HepG2 (cell line): ENCODE data around the gene DDX28. TPM values are rescaled to one million over a fixed set of nuclear protein-coding genes. Genes with fewer than 3 reads are reported as not detected.

ENCODE experiments used
- ATF5 ChIP-seq: sonication (generic); formaldehyde crosslinking; IDR thresholded peaks from 2 replicates; pipeline ENCODE4 v1.4.0; 2020; ENCODE audit warnings: mild to moderate bottlenecking, low read depth, missing genetic modification reagents
- FOXC1 ChIP-seq: sonication (generic); formaldehyde crosslinking; IDR thresholded peaks from 2 replicates; pipeline ENCODE4 v1.8.0; 2022; ENCODE audit warnings: mild to moderate bottlenecking, missing genetic modification reagents, borderline replicate concordance
- HMG20B ChIP-seq: conservative IDR thresholded peaks from 2 replicates; pipeline ENCODE4 v1.6.1; 2016; ENCODE audit warnings: missing genetic modification reagents, missing compliant biosample characterization
- HOXD1 ChIP-seq: sonication (generic); formaldehyde crosslinking; IDR thresholded peaks from 2 replicates; pipeline ENCODE4 v1.5.0; 2020; ENCODE audit warnings: missing genetic modification reagents
- MIER3 ChIP-seq: IDR thresholded peaks from 2 replicates; pipeline ENCODE4 v1.6.1; 2016; ENCODE audit warnings: missing compliant biosample characterization, borderline replicate concordance
- MYNN ChIP-seq: sonication (generic); formaldehyde crosslinking; IDR thresholded peaks from 2 replicates; pipeline ENCODE4 v1.4.0; 2020; ENCODE audit warnings: mild to moderate bottlenecking, low read depth, missing genetic modification reagents
- PLRG1 ChIP-seq: fragments of 450-650 bp; conservative IDR thresholded peaks from 2 replicates; pipeline ENCODE4 v1.6.1; 2016
- SP1 ChIP-seq, 2 experiments: fragments of 450-650 bp in 1 of 2; sonication (generic) in 1 of 2; formaldehyde crosslinking in 1 of 2; IDR thresholded peaks; 2 replicates each; pipeline versions ENCODE4 v1.4.0 to v1.6.1; 2016 to 2020; ENCODE audit warnings: missing genetic modification reagents in 1 of 2
- SP140L ChIP-seq: sonication (generic); formaldehyde crosslinking; IDR thresholded peaks from 2 replicates; pipeline ENCODE4 v1.4.0; 2020; ENCODE audit warnings: missing genetic modification reagents, borderline replicate concordance
- STAG1 ChIP-seq: sonication (generic); formaldehyde crosslinking; IDR thresholded peaks from 2 replicates; pipeline ENCODE4 v1.4.0; 2020; ENCODE audit warnings: missing genetic modification reagents
- THYN1 ChIP-seq: sonication (generic); formaldehyde crosslinking; IDR thresholded peaks from 2 replicates; pipeline ENCODE4 v1.8.1; 2023; ENCODE audit warnings: low read depth, mild to moderate bottlenecking, moderate library complexity, missing genetic modification reagents, borderline replicate concordance
- YY1 ChIP-seq: IDR thresholded peaks from 2 replicates; pipeline ENCODE4 v1.6.1; 2011; ENCODE audit warnings: low read length, low read depth, moderate library complexity, mild to moderate bottlenecking; ENCODE audit not compliant: insufficient read depth, insufficient replicate concordance
- ZBTB7B ChIP-seq: sonication (generic); formaldehyde crosslinking; IDR thresholded peaks from 2 replicates; pipeline ENCODE4 v1.4.0; 2020; ENCODE audit warnings: missing genetic modification reagents
- ZEB1 ChIP-seq: IDR thresholded peaks from 2 replicates; pipeline ENCODE4 v1.6.1; 2012; ENCODE audit warnings: mild to moderate bottlenecking, low read depth, inconsistent platforms; ENCODE audit not compliant: insufficient replicate concordance
- ZKSCAN8 ChIP-seq: IDR thresholded peaks from 2 replicates; pipeline ENCODE4 v1.6.1; 2016; ENCODE audit warnings: borderline replicate concordance, missing genetic modification reagents, missing compliant biosample characterization
- ZMAT3 ChIP-seq: sonication (generic); formaldehyde crosslinking; conservative IDR thresholded peaks from 2 replicates; pipeline ENCODE4 v1.7.0; 2021; ENCODE audit warnings: missing genetic modification reagents
- ZMYM3 ChIP-seq: sonication (generic); formaldehyde crosslinking; IDR thresholded peaks from 2 replicates; pipeline ENCODE4 v1.5.1; 2020; ENCODE audit warnings: mild to moderate bottlenecking, missing genetic modification reagents
- ZNF10 ChIP-seq: sonication (generic); formaldehyde crosslinking; IDR thresholded peaks from 2 replicates; pipeline ENCODE4 v1.4.0; 2020; ENCODE audit warnings: mild to moderate bottlenecking, low read depth, missing genetic modification reagents, borderline replicate concordance
- ZNF230 ChIP-seq: sonication (generic); formaldehyde crosslinking; IDR thresholded peaks from 2 replicates; pipeline ENCODE4 v1.4.0; 2020; ENCODE audit warnings: mild to moderate bottlenecking, missing genetic modification reagents
- ZNF331 ChIP-seq: sonication (generic); formaldehyde crosslinking; IDR thresholded peaks from 2 replicates; pipeline ENCODE4 v1.4.0; 2020; ENCODE audit warnings: missing genetic modification reagents
- ZNF776 ChIP-seq: sonication (generic); formaldehyde crosslinking; IDR thresholded peaks from 2 replicates; pipeline ENCODE4 v1.4.0; 2020; ENCODE audit warnings: mild to moderate bottlenecking, missing genetic modification reagents
- ZNF841 ChIP-seq: sonication (generic); formaldehyde crosslinking; IDR thresholded peaks from 2 replicates; pipeline ENCODE4 v1.8.1; 2023; ENCODE audit warnings: missing genetic modification reagents, borderline replicate concordance
- polyA plus RNA-seq, 8 experiments: library from polyadenylated mRNA; depleted of rRNA in 3 of 8; stranded (reverse) in 7 of 8; unstranded in 1 of 8; fragments of >200 nt; fragmentation: Illumina TruSeq in 4 of 8; extraction: Trizol in 4 of 8; gene quantifications; 2 replicates each; pipeline versions ENCODE4 v1.2.1 to v1.2.3, GENCODE V29; 2011 to 2016; ENCODE audit warnings: low read depth in 4 of 8, missing spikeins in 1 of 8, mixed read lengths in 1 of 8; ENCODE audit not compliant: insufficient read depth in 1 of 8
- total RNA-seq, 5 experiments: library from RNA; depleted of rRNA; stranded (reverse); fragments of >200 nt; fragmentation: Illumina TruSeq; extraction: Trizol; gene quantifications; 2 replicates each; pipeline ENCODE4 v1.2.3, GENCODE V29; 2016; ENCODE audit warnings: low read depth in 1 of 5
- TF ChIP-seq, protein P1 (sequence below): sonication (generic); formaldehyde crosslinking; IDR thresholded peaks from 2 replicates; pipeline ENCODE4 v1.8.0; 2022; ENCODE audit warnings: mild to moderate bottlenecking, missing genetic modification reagents; ENCODE audit not compliant: insufficient replicate concordance
- TF ChIP-seq, protein P2 (sequence below): sonication (generic); formaldehyde crosslinking; IDR thresholded peaks from 2 replicates; pipeline ENCODE4 v1.4.0; 2020; ENCODE audit warnings: missing genetic modification reagents, borderline replicate concordance

DDX28 gene
- total and polyA plus RNA-seq, 2 of the 13 experiments (the other 11 are each of a cell fraction or from before 2014, with no cell fraction given): 14.1 to 16.4 TPM

- peak; percentile 69 for TF ChIP-seq YY1
- peak; percentile 54; the same call in 1 of the 2 replicates for TF ChIP-seq HMG20B (CRISPR knock-in tag)
- TF ChIP-seq MYNN (CRISPR knock-in tag): peak; percentile 84; the same call in 1 of the 2 replicates
- peak; percentile 24; the same call in 1 of the 2 replicates for TF ChIP-seq SP140L
- peak; percentile 92 for TF ChIP-seq ZBTB7B
- 0 out of 2 replicates have a peak, but pooled peaks have one; percentile 6 for TF ChIP-seq ZNF776
- no peak for TF ChIP-seq ZNF10 (CRISPR knock-in tag)
- TF ChIP-seq STAG1 (CRISPR knock-in tag): peak; percentile 81
- TF ChIP-seq HOXD1: peak; percentile 90
- no peak for TF ChIP-seq SP1 (IDR thresholded peaks at IDR 0.05)
- TF ChIP-seq SP1 (CRISPR knock-in tag; IDR thresholded peaks at IDR 0.05): peak; percentile 70
- 0 out of 2 replicates have a peak, but pooled peaks have one; percentile 45 for TF ChIP-seq ATF5 (CRISPR knock-in tag)
- peak; percentile 84 for TF ChIP-seq ZEB1
- peak; percentile 88 for TF ChIP-seq FOXC1 (CRISPR knock-in tag)
- TF ChIP-seq, protein P1, sequence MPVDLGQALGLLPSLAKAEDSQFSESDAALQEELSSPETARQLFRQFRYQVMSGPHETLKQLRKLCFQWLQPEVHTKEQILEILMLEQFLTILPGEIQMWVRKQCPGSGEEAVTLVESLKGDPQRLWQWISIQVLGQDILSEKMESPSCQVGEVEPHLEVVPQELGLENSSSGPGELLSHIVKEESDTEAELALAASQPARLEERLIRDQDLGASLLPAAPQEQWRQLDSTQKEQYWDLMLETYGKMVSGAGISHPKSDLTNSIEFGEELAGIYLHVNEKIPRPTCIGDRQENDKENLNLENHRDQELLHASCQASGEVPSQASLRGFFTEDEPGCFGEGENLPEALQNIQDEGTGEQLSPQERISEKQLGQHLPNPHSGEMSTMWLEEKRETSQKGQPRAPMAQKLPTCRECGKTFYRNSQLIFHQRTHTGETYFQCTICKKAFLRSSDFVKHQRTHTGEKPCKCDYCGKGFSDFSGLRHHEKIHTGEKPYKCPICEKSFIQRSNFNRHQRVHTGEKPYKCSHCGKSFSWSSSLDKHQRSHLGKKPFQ: peak; percentile 44
- no peak for TF ChIP-seq THYN1
- no peak; the same call in 1 of the 2 replicates for TF ChIP-seq ZNF230 (CRISPR knock-in tag)
- TF ChIP-seq ZNF331: peak; percentile 67
- TF ChIP-seq, protein P2, sequence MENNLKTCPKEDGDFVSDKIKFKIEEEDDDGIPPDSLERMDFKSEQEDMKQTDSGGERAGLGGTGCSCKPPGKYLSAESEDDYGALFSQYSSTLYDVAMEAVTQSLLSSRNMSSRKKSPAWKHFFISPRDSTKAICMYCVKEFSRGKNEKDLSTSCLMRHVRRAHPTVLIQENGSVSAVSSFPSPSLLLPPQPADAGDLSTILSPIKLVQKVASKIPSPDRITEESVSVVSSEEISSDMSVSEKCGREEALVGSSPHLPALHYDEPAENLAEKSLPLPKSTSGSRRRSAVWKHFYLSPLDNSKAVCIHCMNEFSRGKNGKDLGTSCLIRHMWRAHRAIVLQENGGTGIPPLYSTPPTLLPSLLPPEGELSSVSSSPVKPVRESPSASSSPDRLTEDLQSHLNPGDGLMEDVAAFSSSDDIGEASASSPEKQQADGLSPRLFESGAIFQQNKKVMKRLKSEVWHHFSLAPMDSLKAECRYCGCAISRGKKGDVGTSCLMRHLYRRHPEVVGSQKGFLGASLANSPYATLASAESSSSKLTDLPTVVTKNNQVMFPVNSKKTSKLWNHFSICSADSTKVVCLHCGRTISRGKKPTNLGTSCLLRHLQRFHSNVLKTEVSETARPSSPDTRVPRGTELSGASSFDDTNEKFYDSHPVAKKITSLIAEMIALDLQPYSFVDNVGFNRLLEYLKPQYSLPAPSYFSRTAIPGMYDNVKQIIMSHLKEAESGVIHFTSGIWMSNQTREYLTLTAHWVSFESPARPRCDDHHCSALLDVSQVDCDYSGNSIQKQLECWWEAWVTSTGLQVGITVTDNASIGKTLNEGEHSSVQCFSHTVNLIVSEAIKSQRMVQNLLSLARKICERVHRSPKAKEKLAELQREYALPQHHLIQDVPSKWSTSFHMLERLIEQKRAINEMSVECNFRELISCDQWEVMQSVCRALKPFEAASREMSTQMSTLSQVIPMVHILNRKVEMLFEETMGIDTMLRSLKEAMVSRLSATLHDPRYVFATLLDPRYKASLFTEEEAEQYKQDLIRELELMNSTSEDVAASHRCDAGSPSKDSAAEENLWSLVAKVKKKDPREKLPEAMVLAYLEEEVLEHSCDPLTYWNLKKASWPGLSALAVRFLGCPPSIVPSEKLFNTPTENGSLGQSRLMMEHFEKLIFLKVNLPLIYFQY (CRISPR knock-in tag): peak; percentile 71
- peak; percentile 71 for TF ChIP-seq ZMYM3
- peak; percentile 81 for TF ChIP-seq MIER3 (CRISPR knock-in tag)
- TF ChIP-seq ZNF841: no peak
- 0 out of 2 replicates have a peak, but pooled peaks have one; percentile 51 for TF ChIP-seq ZMAT3 (CRISPR knock-in tag)
- no peak for TF ChIP-seq PLRG1
- TF ChIP-seq ZKSCAN8: peak; percentile 66; the same call in 1 of the 2 replicates
Measured at GRCh38 chr16:67993207-67994039, 29.6 kb downstream of the DDX28 start (continued).
